T-helper 1 cell (primary cell): ENCODE results near the gene SERP2.

Experiments
- DNase-seq, 5 donors: peaks; one replicate each; pipeline ENCODE4 v3.0.0-alpha.2; 2012 to 2020

SERP2 gene

GRCh38 chr13:44436589-44437337 lies 63.1 kb downstream of the SERP2 start:
- DNase-seq: peak in 2 of 5 donors; percentile 32 to 33

- DNase-seq: peak in 1 of 5 donors; percentile 46
Observed at GRCh38 chr13:44437356-44438233, 64.0 kb downstream of the SERP2 start.

GRCh38 chr13:44438234-44438579 lies 64.6 kb downstream of the SERP2 start:
- DNase-seq: no peak

- no peak for DNase-seq
Observed at GRCh38 chr13:44439452-44440024, 65.9 kb downstream of the SERP2 start.

DNA sequence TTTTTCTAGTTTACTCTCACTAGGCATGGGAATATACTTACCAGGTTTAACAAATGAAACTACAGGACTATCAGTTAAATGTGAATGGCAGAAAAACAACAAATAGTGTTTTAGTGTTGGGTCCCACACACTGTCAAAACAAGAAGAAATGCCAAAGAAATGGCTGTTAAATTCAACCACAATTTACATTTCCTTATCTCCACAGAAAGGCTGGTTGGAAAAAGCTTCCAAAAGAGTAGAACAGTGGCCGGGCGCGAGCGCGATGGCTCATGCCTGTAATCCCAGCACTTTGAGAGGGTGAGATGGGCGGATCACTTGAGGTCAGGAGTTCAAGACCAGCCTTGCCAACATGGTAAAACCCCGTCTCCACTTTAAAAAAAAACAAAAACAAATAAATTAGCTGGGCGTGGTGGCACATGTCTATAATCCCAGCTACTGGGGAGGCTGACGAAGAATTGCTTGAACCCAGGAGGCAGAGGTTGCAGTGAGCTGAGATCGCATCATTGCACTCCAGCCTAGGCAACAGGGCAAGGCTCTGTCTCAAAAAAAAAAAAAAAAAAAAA lies 66.5 kb downstream of the SERP2 start:
- no peak for DNase-seq
